ENCODE data around the gene HGF. TPM values are rescaled to one million over a fixed set of nuclear protein-coding genes. Genes with fewer than 3 reads are reported as not detected.
"Not testable (repeated sequence)": the region's sequence is repeated elsewhere in the genome, so short reads cannot be mapped to it uniquely, and the experiment has no call there.

Gene HGF
- 0.15 and 0.17 TPM in 2 replicates for total RNA-seq

DNA sequence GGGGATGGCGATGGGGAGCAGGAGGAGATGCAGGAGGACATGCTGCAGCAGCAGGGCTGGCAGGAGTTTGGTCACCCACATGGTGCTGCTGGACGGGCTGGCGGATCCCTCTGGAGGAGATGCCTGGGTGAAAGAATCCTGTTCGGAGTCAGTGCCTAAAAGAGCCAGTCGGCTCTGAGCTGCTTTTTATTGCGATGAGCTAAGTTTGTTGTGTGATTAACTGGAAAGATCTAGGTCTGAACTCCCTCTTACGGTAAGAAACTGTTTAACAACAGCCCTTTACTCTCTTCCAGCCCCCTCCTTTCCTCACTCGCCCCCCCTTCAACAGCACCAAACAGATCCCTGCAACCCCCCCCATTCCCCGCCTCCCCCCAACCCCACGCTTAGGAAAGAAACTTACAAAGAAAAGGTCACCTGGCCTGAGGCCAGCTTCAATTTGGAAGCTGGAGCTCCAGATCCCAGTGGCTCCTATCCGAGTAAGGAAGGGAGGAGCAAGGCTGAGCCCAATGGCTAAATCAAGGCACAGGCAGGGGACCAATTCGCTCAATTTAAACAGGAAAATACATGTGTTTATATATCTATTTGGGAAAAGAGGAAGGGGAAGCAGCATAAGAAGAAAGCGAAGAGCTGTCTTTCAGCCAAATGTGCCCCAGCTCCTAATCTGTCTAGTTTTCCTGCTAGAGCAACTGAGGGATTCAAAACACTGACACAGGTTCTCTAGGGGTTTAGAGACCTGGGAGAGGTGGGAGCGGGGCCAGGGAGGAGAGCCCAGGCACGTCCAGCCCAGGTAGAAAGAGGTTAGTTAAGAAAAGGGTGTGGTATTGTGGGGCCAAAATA lies at the start of gene HGF:
Gene HGF, minus strand, starts transcription at position 157 of the 837 bp plus-strand sequence. Its CDS starts 76 bp downstream, at position 81.
- DNase-seq (ENCODE audit: low read depth): peak; percentile 25

DNA sequence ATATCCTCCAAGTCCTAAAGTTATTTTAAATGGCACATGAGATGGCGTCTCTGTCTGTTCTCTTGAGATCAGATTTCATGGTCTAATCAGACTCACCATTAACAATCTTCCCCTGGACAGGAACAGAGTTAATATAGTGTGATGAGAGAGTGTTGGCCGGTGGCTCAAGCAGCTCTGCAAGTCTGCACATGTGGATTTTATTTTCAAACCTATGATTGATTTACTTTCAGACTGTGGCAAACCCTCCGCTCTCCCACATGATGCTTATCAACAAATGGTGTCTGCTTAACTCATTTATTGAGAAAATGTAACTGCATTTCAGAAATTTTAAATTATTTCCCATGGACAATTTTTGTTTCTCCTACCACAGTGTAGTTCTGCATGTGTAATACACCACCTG lies 46.5 kb upstream of the HGF start:
- no peak for DNase-seq (ENCODE audit: low read depth)

DNA sequence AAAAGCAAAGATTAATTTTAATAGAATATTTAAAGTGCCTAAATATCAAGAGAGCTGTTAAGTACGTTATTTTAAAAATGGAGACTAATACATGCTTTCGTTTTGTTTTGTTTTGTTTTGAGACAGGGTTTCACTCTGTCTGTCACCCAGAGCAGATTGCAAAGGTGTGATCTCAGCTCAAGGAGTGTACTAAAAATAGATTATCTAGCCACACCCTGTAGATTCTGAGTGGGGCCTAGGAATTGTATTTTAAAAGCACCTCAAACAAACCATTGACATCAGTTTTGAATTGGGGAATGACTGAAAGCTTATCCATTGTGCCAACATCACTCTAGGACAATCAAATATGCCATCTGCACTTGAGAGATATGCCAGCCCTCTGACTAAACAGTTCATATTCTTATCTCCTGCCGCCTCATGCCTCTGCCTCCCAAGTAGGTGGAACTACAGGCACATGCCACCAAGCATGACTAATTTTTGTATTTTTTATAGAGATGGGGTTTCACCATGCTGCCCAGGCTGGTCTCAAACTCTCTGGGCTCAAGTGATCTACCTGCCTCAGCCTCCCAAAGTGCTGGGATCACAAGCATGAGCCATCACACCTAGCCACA lies 43.1 kb upstream of the HGF start:
- DNase-seq (ENCODE audit: low read depth): not testable (repeated sequence)

DNA sequence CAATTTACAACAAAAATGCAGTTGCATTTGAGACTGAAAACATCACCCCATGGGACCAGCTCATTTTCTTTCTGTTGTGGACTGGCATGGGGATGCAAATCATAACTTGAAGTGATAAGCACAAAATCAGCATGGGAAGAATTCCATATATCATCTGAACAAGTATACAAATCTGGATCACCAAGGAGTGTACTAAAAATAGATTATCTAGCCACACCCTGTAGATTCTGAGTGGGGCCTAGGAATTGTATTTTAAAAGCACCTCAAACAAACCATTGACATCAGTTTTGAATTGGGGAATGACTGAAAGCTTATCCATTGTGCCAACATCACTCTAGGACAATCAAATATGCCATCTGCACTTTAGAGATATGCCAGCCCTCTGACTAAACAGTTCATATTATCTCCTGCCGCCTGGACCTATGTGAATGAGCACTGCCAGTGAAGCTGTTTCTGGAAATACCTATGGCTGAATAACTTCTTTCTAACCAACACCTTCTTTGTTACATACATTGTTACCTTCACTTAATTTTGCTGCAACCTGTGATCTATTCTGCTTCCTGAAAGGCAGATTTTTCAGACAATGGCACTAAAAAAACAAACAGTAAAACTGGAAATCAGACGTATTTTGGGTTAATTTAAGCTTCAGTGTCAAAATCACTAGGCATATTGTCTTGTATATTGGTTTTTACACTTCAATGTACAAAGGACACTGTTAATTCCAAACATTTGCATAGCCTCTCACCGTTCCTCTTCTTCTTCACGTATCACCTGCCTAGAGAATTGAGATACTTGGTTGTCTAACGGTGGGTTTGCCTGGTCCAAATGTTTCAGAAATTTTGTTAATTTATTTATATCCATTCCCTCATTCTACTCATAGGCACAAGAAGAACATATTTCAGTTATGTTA lies 42.4 kb upstream of the HGF start:
- DNase-seq (ENCODE audit: low read depth): no peak

DNA sequence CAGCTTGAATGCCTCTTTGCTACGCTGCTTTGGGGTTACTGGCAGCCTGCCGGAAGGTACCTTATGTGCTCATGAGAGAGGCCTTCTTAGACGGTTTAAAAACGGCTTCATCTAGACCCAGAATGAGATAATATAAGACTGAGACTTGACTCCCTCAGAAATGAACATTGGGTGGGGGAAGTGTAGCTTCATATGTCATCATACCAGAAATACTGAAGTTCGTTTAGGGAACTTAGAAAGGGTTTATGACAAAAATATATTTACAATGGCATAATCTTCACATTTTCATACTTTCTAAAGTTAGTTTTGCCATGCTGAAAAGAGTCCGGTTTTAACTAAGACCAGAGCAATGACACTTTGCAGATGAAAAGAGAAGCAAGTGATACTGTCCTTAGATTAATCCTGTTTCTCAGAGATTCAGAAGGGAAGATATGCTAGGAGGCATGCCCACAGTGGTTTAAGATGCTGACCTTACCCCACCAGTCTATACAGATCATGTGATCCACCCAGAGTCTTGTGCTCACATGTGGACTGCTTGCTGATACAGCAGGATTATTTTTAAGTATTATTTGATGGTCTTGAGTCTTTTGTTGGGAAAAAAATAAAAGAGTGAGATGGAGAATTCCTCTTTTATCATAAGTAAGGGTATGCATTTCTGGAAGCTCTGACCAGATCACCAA lies 40.8 kb upstream of the HGF start:
- no peak for DNase-seq (ENCODE audit: low read depth)

DNA sequence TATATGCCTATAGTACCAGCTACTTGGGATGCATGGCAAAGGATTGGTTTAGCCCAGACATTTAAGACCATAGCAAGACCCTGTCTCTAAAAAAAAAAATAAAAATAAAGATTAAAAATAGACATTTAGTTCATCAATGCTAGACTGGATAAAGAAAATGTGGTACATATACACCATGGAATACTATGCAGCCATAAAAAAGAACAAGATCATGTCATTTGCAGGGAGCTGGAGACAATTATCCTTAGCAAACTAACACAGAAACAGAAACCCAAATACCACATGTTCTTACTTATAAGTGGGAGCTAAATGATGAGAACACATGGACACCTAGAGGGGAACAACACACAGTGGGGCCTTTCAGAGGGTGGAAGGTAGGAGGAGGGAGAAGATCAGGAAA lies 38.5 kb upstream of the HGF start:
- not testable (repeated sequence) for DNase-seq (ENCODE audit: low read depth)

DNA sequence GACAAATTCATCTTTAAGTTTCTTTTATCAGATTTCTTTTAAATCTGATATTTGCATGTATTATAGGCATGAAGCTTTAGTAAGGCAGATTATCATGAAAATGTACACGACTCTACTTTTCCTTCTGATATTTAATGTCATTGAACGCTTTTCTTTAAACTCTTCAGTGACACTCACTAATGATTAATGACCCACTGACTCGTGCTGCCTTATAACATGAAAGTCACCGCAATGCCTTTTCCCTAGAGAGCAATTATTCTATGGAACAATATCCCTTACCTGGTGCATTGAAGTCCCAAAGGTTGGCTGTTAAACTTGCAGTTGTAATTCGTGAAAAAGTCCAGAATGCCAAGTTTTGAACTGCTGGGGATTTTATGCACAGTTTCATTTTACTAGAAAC lies 33.4 kb upstream of the HGF start:
- no peak for DNase-seq (ENCODE audit: low read depth)

DNA sequence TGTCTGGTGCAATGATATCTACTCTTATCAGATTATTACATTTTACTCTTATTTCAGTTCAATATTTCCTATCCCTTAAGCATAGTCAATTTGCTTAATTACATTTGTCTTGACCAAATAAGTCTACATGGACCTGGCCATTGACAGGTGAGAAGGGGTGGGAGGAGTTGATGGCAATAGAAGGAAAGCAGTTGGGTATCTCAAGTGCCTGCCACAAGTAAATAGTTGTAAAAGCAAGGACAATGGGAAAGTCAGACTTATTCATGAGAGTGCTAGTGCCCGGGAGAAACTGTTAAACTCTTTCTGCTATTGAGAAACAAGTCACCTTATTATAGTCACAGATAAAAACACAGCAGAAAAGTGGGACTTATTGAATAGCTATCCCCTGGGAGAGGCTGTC lies 32.4 kb upstream of the HGF start:
- DNase-seq (ENCODE audit: low read depth): no peak

DNA sequence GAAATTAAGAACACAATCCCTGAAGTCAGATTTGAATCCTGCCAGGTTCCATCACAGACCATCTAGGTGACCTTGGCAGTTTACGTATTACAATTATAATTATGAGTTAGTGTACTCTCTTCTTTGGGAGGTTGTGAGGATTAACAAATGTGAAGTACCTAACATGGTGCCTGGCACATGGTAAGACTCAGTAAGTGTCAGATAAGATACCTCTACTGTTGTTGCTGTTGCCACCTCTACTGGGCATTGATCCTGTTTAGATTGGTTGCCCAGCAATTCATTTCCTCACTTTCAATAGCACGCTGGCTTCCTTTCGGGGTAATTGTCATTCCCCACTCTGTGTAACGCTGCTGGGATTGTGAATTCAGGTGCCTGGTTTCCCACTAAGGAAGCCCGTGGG lies 31.7 kb upstream of the HGF start:
- DNase-seq (ENCODE audit: low read depth): no peak

DNA sequence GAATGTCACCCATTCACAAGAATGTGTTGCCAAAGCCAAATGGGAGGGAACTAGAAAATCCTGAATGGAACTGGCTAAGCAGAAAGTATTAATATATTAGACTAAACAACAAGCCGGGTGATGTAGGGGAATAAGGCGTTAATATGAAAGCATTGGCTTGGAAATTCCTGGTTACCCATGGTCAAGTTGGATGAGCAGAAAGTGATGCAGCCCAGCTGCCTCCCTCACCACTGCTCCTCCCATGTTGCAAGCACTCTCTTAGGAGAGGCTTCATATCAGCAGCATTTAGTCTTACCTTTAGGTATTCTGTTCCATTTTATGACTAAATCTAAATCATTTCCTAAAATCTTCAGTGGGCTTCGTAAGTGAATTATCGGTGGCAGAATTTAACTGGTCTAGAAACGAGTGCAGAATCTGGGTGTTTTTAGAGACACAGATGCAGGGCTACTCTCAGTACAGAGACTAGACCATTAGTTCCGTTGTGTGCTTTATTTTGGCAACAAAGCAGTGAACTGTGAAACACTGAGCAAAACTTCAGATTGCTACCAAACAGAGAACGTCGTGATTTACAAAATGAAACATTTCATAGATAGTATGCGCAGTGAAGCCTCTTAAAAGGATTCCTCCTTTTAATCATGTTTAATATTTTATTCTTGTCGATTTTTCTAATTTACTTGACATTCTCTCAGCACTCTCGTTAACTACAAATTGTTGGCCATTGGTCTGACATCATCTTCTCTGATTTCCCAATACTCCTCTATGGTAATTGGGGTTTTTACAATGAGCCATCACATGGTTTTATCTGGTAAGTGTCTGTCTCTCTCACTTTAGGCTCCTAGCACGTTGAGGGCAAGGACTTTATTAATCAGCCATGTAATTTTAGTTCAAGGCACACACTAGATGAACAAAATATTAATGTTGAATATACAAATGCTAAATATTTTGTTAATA lies 22.0 kb upstream of the HGF start:
- DNase-seq (ENCODE audit: low read depth): no peak

DNA sequence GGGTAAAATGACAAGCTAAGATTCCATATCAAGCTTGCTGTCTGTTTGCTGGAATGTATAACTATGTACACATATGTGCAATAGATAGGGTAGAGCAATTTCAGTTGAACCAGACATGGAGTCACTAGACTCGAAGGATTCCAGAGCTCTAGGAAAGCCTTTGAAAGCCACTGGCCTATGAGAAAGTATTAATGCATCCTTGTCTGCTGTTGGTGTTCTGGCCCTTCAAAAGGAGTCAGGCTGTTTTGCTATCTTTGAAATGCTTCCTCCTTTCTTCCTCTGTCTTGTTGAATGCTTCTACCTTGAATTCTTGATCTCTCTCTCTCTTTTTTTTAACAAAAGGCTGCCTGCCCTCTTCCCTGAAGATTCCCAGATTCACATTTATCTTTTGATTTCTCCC lies 20.8 kb upstream of the HGF start:
- no peak for DNase-seq (ENCODE audit: low read depth)

DNA sequence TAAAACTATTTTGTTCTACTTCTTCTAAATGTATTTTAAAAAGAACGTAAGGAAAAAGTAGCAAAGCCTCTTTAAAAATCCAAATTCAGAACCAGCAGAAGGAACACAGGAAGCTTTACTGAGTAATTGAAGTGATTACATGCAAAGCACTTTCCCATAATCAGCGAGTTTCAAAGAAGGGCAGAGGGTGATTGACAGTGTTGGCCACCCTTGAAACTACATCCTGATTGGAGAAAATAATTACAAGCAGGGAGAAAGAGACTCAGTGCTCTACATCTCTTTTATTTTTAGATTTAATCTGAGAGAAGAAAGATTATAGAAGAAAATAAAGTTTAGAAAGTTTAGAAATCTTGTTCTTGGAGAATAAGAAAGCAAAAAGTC lies 20.3 kb upstream of the HGF start:
- no peak for DNase-seq (ENCODE audit: low read depth)

DNA sequence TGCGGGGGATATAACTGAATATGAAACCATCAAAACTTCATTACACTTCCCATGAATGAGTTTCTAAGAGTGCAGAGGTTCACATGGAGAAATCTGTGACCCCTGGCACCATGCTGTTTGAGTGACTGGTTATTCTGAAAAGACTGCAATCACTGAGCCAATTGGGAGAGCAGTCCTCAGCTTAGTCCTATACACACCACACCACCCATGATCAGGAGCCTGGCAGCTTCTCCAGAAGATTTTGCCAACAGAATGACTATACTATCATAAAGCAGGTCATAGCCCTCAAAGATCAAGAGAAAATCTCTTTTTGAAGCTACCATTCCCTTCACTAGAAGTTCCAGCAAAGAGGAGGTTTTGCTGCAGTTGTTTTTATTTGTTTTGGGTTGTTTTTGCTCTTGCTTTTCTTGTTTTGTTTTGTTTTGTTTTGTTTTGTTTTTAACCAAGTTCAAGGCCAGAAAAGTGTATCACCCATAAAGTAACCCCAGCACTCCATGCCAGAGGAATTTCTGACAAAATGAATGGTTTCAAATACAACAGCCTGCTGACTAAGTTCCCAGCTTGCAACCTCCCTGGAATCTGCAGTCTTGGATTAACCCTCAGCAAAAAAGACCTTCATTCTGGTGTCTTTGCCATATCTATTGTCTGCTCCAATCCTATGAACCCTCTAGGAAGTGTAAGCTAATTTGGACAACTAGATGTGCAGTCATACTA lies 19.7 kb upstream of the HGF start:
- no peak for DNase-seq (ENCODE audit: low read depth)

DNA sequence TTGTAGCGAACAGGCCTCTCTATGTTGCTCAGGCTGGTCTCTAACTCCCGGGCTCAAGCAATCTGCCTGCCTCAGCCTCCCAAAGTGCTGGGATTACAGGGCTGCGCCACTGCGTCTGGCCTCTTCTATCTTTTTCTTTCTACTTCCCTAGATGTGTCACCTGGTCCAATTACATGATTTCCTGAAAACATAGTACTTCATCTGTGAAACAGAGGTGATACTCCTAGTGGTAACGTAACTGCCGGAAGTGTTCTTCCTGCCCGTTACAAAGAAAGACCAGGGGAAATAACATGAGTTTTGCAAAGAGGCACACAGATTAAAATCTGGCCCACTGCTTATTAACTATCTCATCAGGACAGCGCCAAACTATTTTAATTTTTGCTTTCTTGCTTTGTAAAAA lies 18.4 kb upstream of the HGF start:
- no peak for DNase-seq (ENCODE audit: low read depth)

DNA sequence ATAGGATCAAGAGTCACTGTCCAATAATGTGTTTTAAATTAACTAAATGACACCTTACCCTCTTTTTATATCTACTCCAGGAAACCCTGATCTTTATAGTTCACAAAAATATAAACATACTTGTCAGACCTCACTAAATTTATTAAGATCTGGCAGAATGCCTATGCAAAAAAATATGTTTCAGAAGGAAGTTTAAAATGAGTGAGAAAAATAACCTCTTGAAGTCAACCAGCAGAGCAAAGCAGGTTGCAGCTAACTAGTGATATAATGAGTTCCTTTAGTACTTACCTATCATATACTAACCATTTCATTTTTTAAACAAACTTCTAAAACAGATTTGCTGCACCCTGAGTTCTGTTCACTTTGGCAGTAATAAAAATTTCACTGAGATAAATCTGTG lies 14.0 kb upstream of the HGF start:
- DNase-seq (ENCODE audit: low read depth): no peak

DNA sequence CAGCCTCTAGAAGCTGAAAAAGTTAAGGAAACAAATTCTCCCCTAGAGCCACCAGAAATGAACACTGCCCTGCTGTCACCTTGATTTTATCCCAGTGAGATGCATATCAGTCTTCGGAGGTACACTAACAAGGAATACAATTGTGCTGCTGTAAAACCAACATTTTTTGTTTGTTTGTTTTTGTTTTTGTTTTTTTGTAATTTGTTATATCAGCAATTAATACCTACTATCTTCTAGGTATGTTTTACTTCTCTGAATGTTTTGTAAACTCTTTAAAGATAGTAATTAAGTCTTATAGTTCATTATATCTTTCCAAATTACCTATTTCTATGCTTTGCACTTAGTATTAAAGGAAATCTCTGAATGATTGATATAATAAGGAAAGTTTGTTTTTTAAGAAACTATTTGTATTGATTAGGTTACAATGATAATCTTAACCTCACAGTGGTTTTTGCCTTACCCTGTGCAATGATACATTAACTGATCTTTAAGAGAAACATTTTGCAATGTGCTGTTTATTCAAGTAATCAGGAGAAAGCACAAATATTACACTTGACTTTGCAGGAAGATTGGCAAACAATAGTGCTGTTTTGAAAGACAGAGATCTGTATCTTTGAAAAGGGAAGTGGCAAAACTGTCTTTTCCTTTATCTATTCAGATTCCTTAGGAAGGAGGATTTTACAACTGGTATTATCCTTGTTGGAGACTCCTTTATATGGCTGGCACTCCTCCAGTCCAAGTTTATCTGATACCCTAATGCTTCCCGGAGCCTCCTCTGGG lies 11.3 kb upstream of the HGF start:
- DNase-seq (ENCODE audit: low read depth): peak; percentile 4

DNA sequence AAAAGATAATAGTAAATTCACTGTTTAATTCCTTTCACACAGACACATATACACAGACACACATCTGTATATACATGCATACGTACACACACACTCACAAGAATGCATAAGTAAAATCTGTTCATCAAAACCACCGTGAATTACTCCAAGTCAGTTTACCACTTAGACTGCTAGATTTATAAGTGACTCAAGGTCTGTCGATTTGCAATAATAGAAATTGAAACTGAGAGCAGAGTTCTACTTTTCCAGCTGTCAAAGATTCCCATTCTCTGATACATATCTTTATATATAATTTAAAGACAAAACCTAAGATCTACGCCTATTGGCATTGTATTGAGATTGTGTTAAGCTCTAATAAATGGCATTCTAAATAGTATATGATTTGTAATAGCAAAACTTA lies 9.9 kb upstream of the HGF start:
- no peak for DNase-seq (ENCODE audit: low read depth)

DNA sequence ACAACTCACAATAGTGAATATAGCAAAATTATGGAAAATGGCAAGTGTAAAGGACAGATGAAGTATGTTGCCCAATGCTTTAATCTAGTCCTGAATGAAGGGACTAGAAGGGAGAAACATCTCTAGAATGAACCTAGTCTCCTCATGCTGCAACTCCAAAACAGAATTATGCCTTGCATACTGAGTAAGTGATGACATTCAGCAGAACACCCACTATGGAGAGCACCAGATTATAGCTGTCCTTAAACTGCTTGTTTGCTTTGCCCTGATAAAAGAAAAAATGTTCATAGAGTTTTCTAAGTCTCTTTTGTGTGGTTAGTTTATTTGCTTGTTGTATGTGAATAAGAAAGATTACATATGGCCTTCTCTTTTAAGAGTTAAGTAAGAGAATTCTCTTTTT lies 7.8 kb upstream of the HGF start:
- no peak for DNase-seq (ENCODE audit: low read depth)

DNA sequence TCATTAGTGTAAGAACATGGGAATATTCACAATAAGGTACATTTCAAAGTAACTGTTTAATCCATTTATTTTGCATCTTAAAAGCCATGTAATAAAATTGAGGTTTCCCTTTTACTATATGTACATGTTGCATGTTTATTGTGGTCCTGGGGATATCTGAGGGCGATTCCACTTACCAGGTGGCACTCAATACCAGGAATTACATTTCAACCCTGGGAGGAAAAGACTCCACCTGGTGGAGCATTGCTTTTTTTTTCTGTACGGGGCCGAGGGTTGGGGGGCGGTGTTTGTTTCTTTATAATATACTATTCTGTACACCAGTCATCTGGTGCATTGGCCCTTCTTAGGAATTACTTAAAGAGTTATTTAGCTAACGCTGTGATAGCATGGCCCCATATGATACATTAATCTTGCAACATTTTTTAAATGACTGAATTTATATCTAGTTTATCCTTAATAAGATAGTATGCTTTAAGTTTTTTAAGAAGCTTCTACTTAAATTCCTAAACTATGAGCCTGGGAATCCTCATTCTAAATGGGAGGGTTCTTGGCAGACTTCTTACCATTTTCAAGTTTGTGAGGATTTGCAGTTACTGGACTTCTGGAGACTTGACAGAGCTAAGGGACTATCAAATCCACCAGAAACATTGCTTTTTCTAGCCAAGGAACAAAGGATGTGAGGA lies 7.2 kb upstream of the HGF start:
- DNase-seq (ENCODE audit: low read depth): no peak
